Suppressor macrophage treated with lipopolysaccharide for 4 hours (primary cell): ENCODE results near the gene PAX5.
A peak's percentile ranks its signal among the peaks of the same experiment; 100 is the strongest.

Experiments
- DNase-seq: peaks from one replicate; pipeline ENCODE4 v3.0.0-alpha.2; 2020

Gene PAX5

GRCh38 chr9:36928210-36928609 is 105.9 kb downstream of the PAX5 start:
- no peak for DNase-seq

GRCh38 chr9:36924757-36925432 is 109.2 kb downstream of the PAX5 start:
- no peak for DNase-seq

- DNase-seq, result peak; percentile 51
Observed at GRCh38 chr9:36924071-36924470, 110.0 kb downstream of the PAX5 start.

GRCh38 chr9:36923025-36923625 is 110.9 kb downstream of the PAX5 start:
- no peak for DNase-seq

GRCh38 chr9:36922548-36922947 is 111.5 kb downstream of the PAX5 start:
- DNase-seq, result no peak

- DNase-seq, result no peak
Observed at GRCh38 chr9:36914212-36914577, 119.9 kb downstream of the PAX5 start.

GRCh38 chr9:36913393-36914211 is 120.5 kb downstream of the PAX5 start:
- DNase-seq, result no peak

- no peak for DNase-seq
Observed at GRCh38 chr9:36912620-36913019, 121.4 kb downstream of the PAX5 start.

GRCh38 chr9:36911601-36912412 is 122.3 kb downstream of the PAX5 start:
- no peak for DNase-seq

- DNase-seq, result no peak
Observed at GRCh38 chr9:36911037-36911436, 123.0 kb downstream of the PAX5 start.

GRCh38 chr9:36906492-36906891 is 127.6 kb downstream of the PAX5 start:
- DNase-seq, result no peak

- no peak for DNase-seq
Observed at GRCh38 chr9:36905101-36906066, 128.7 kb downstream of the PAX5 start.

- DNase-seq, result peak; percentile 17
Observed at GRCh38 chr9:36903541-36904435, 130.3 kb downstream of the PAX5 start.

- DNase-seq, result no peak
Observed at GRCh38 chr9:36902861-36903524, 131.1 kb downstream of the PAX5 start.

- DNase-seq, result no peak
Observed at GRCh38 chr9:36902080-36902716, 131.9 kb downstream of the PAX5 start.

- DNase-seq, result no peak
Observed at GRCh38 chr9:36901528-36901927, 132.5 kb downstream of the PAX5 start.

GRCh38 chr9:36900856-36901220 is 133.2 kb downstream of the PAX5 start:
- no peak for DNase-seq

GRCh38 chr9:36900136-36900855 is 133.8 kb downstream of the PAX5 start:
- no peak for DNase-seq

- no peak for DNase-seq
Observed at GRCh38 chr9:36899406-36899805, 134.7 kb downstream of the PAX5 start.
